ENCODE measurements around the gene KREMEN1. TPM values are rescaled to one million over a fixed set of nuclear protein-coding genes. Genes with fewer than 3 reads are reported as not detected.
A peak's percentile ranks its signal among the peaks of the same experiment; 100 is the strongest.

The KREMEN1 gene
- total RNA-seq, 2 experiments from 2014 or later = not detected

GRCh38 chr22:29074276-29074772 is 1.5 kb downstream of the KREMEN1 start:
- H3K36me3 ChIP-seq (ENCODE audit: insufficient read depth, low read length) = no peaks in the 10 kb centered on the region
- CTCF ChIA-PET = no interaction called here
- Mint-ChIP-seq H3K9me3 (no peaks in the 10 kb centered on the region), H3K27ac (no peak overlapping the region), H3K27me3 (peaks cover 76% of the 10 kb centered on the region), H3K36me3 (ENCODE audit: low read depth) (no peaks in the 10 kb centered on the region), H3K4me1 (ENCODE audit: low read depth) (peaks cover 28% of the 10 kb centered on the region), H3K4me3 (peak overlapping the region; percentile 80)
- H3K9me3 ChIP-seq (ENCODE audit: control insufficient read depth in 1 of 2, insufficient read depth in 1 of 2, low read length in 2 of 2) = peaks cover 0 to 14% of the 10 kb centered on the region in 2 experiments
- intact Hi-C loops (cut with DNase I, micrococcal nuclease) = loop anchor here in 1 of 2 experiments (5.0 kb wide), 1 partner anchor 332 kb away; the partner anchor contains the start of genes CHEK2 and HSCB
- peaks cover 39 to 54% of the 10 kb centered on the region in 2 experiments for H3K27me3 ChIP-seq (ENCODE audit: control insufficient read depth in 1 of 2, insufficient read depth in 2 of 2, low read length in 2 of 2)
- H3K4me1 ChIP-seq (ENCODE audit: insufficient read depth, low read length) = peaks cover 33% of the 10 kb centered on the region
- no peak overlapping the region for H3K27ac ChIP-seq (ENCODE audit: low read depth in 1 of 2, low read length in 2 of 2)
- DNase-seq (no peak), ATAC-seq (ENCODE audit: poor library complexity) (no peak)
- H3K4me3 ChIP-seq (ENCODE audit: low read length) = no peak overlapping the region
- TF ChIP-seq, protein P1, sequence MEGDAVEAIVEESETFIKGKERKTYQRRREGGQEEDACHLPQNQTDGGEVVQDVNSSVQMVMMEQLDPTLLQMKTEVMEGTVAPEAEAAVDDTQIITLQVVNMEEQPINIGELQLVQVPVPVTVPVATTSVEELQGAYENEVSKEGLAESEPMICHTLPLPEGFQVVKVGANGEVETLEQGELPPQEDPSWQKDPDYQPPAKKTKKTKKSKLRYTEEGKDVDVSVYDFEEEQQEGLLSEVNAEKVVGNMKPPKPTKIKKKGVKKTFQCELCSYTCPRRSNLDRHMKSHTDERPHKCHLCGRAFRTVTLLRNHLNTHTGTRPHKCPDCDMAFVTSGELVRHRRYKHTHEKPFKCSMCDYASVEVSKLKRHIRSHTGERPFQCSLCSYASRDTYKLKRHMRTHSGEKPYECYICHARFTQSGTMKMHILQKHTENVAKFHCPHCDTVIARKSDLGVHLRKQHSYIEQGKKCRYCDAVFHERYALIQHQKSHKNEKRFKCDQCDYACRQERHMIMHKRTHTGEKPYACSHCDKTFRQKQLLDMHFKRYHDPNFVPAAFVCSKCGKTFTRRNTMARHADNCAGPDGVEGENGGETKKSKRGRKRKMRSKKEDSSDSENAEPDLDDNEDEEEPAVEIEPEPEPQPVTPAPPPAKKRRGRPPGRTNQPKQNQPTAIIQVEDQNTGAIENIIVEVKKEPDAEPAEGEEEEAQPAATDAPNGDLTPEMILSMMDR (IDR thresholded peaks at IDR 0.05) = no peak
- POLR2A ChIA-PET = no interaction called here

DNA sequence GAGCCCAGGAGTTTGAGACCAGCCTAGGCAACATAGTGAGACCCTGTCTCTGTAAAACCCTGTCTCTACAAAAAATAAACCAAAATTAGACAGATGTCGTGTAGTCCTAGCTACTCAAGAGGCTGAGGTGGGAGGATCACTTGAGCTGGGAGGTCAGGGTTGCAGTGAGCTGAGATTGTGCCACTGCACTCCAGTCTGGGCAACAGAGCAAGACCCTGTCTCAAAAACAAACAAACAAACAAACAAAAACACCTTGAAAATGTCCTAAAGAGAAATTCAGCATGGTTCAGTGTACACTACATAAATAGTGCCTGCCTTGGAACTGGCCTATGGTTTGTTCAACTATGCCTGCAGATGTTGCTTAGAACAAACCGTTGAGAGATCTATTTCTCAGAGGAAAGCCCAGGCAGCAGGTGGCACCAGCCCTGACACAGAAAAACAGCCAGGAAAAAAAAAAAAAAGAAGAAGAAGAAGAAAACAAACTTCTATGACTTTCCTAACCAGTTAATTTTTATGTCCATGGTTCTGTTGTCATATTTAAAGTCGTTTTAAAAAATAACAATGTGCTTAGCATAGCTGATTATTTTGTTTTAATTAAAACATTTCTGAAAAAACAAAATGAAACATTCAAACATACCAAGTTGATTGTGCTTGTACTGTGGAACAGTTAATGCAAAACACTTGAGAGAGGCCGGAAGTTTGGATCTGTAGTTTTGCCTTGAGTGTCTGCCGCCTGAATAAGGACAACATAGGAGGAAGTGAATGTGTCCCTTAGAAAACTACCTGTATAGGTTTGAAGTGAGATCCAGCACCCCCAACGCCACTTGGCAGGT is 5.4 kb downstream of the KREMEN1 start:
- POLR2A ChIA-PET = no interaction called here
- H3K27me3 Mint-ChIP-seq = peaks cover 62% of the 10 kb centered on the region

DNA sequence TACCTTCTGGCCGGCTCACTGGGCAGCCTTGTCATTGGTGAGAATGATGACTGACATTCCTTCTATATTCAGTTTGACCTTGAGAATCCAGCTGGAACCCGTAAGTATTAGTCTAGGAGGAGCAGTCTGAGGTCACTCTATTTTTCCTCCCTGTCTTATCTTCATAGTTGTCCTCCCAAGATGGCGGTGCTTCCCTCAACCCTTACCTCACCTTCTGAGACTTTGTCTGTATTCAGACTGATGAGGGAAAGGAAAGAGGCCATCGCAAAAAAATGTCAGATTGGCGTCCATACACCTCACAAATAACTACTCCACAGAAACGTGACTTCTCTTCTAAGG is 6.0 kb downstream of the KREMEN1 start:
- Mint-ChIP-seq H3K4me1 (ENCODE audit: low read depth) (peaks cover 10% of the 10 kb centered on the region), H3K4me3 (no peak overlapping the region), H3K27ac (no peak overlapping the region), H3K27me3 (peaks cover 59% of the 10 kb centered on the region), H3K36me3 (ENCODE audit: low read depth) (no peaks in the 10 kb centered on the region), H3K9me3 (no peaks in the 10 kb centered on the region)
- H3K27me3 ChIP-seq (ENCODE audit: control insufficient read depth in 1 of 2, insufficient read depth in 2 of 2, low read length in 2 of 2) = peaks cover 22 to 44% of the 10 kb centered on the region in 2 experiments
- ATAC-seq (ENCODE audit: poor library complexity) = no peak
- intact Hi-C loops (cut with DNase I, micrococcal nuclease) = no loop called here
- POLR2A ChIA-PET = no interaction called here
- TF ChIP-seq, protein P1 (IDR thresholded peaks at IDR 0.05) = no peak
- DNase-seq = no peak
- H3K4me3 ChIP-seq (ENCODE audit: low read length) = no peak overlapping the region
- no peak overlapping the region for H3K27ac ChIP-seq (ENCODE audit: low read depth in 1 of 2, low read length in 2 of 2)
- CTCF ChIA-PET = no interaction called here
- peaks cover 0 to 2% of the 10 kb centered on the region in 2 experiments for H3K9me3 ChIP-seq (ENCODE audit: control insufficient read depth in 1 of 2, insufficient read depth in 1 of 2, low read length in 2 of 2)
- H3K4me1 ChIP-seq (ENCODE audit: insufficient read depth, low read length) = peaks cover 6% of the 10 kb centered on the region
- no peaks in the 10 kb centered on the region for H3K36me3 ChIP-seq (ENCODE audit: insufficient read depth, low read length)

More for the DNA sequence above, 5.4 kb downstream of the KREMEN1 start:
- H3K4me3 Mint-ChIP-seq = no peak overlapping the region
- no peak overlapping the region for H3K27ac ChIP-seq (ENCODE audit: low read depth in 1 of 2, low read length in 2 of 2)
- H3K27me3 ChIP-seq (ENCODE audit: control insufficient read depth in 1 of 2, insufficient read depth in 2 of 2, low read length in 2 of 2) = peaks cover 28 to 50% of the 10 kb centered on the region in 2 experiments
- H3K4me3 ChIP-seq (ENCODE audit: low read length) = no peak overlapping the region
- no peaks in the 10 kb centered on the region for H3K36me3 Mint-ChIP-seq (ENCODE audit: low read depth)
- ATAC-seq (ENCODE audit: poor library complexity) (no peak), DNase-seq (no peak)
- peaks cover 12% of the 10 kb centered on the region for H3K4me1 ChIP-seq (ENCODE audit: insufficient read depth, low read length)
- TF ChIP-seq, protein P1 (IDR thresholded peaks at IDR 0.05) = no peak
- H3K4me1 Mint-ChIP-seq (ENCODE audit: low read depth) = peaks cover 11% of the 10 kb centered on the region
- intact Hi-C loops (cut with DNase I, micrococcal nuclease) = no loop called here
- CTCF ChIA-PET = no interaction called here
- no peaks in the 10 kb centered on the region for H3K36me3 ChIP-seq (ENCODE audit: insufficient read depth, low read length)
- H3K9me3 ChIP-seq (ENCODE audit: control insufficient read depth in 1 of 2, insufficient read depth in 1 of 2, low read length in 2 of 2) = peaks cover 0 to 8% of the 10 kb centered on the region in 2 experiments
- H3K27ac Mint-ChIP-seq = no peak overlapping the region
- H3K9me3 Mint-ChIP-seq = no peaks in the 10 kb centered on the region

Measured in CD4-positive, alpha-beta T cell (primary cell).